Motor neuron (in vitro differentiated cells): Measurements from ENCODE around the gene ZNF598. TPM values are rescaled to one million over a fixed set of nuclear protein-coding genes. Genes with fewer than 3 reads are reported as not detected.
A peak's percentile ranks its signal among the peaks of the same experiment; 100 is the strongest.
"Not testable (repeated sequence)": the region's sequence is repeated elsewhere in the genome, so short reads cannot be mapped to it uniquely, and the experiment has no call there.

Experiments used
- ATAC-seq, 8 experiments: fragments of 200-7000 bp; cut with Tn5 transposase; replicated peaks in 6 of 8; 2 replicates each; pipeline ENCODE4 v1.8.0; 2021; ENCODE audit warnings: mild to moderate bottlenecking in 8 of 8, moderate library complexity in 8 of 8
- H3K27ac ChIP-seq, 2 donors: fragments of 250-450 bp; sonication (Bioruptor Pico); 2 replicates each; pipeline ENCODE4 v1.9.0; 2021; ENCODE audit warnings: antibody characterized with exemption in 2 of 2, mild to moderate bottlenecking in 2 of 2, moderate library complexity in 1 of 2
- H3K4me1 ChIP-seq, 2 donors: fragments of 250-450 bp; sonication (Bioruptor Pico); replicated peaks in 1 of 2; 2 replicates each; pipeline ENCODE4 v1.6.1; 2021; ENCODE audit warnings: antibody characterized with exemption in 2 of 2, mild to moderate bottlenecking in 2 of 2, moderate library complexity in 1 of 2
- H3K4me3 ChIP-seq, 5 donors: fragments of 250-450 bp; sonication (Bioruptor Pico); 2 replicates each; pipeline ENCODE4 v1.9.0; 2021; ENCODE audit warnings: antibody characterized with exemption in 5 of 5, mild to moderate bottlenecking in 5 of 5, moderate library complexity in 4 of 5
- WGBS, 10 experiments: fragments of 450-650 bp; shearing (Covaris generic); methylation state at CpG; one replicate each; pipeline ENCODE4 v1.0.0; 2022; 5-methylcytosine and 5-hydroxymethylcytosine counted together
- in situ Hi-C, 9 experiments: fragments of 400-800 bp; cut with MboI; loops; one replicate each; pipeline ENCODE4 v1.15.0; 2021; ENCODE audit warnings: low sequenced_read_pairs in 9 of 9, low pct_unique_long_range_greater_than_20kb in 2 of 9; ENCODE audit not compliant: unreplicated experiment in 9 of 9
- total RNA-seq, 8 experiments: library from RNA; unstranded; fragments of 300-600 nt; gene quantifications; 2 replicates each; pipeline versions ENCODE4 v1.2.3 to v1.2.4, GENCODE V29; 2022

ZNF598 gene
- total RNA-seq, 8 experiments from 2014 or later: 17.6 to 49.1 (median 27.6) TPM

- peak; percentile 70 to 83 (median 74) for ATAC-seq
- Histone ChIP-seq H3K4me1 (peaks cover 11 to 34% of the 10 kb centered on the region in 2 donors), H3K27ac (peak overlapping the region in 1 of 2 donors; percentile 57), H3K4me3 (peak overlapping the region; percentile 2 to 22 (median 9))
- 0 to 60% methylated on average over 1 of the region's 53 CpGs; no CpG with 5 or more reads in 8 of the 10 experiments for WGBS, 10 experiments
- in situ Hi-C loops: loop anchor here in 5 of 9 experiments (10.0 to 25.0 kb wide), 2 partner anchors 114 to 121 kb away; partner anchors contain the start of genes RAB26 (in 5 of the 5) and PKD1 (in 3 of the 5)
Observed at GRCh38 chr16:2023092-2024031, 13.7 kb upstream of the ZNF598 start.

- Histone ChIP-seq H3K4me1 (peaks cover 11 to 34% of the 10 kb centered on the region in 2 donors), H3K27ac (peak overlapping the region in 1 of 2 donors; percentile 57), H3K4me3 (peak overlapping the region in 4 of 5 donors; percentile 2 to 22 (median 13))
- peak in 7 of 8 experiments; percentile 18 to 48 (median 42) for ATAC-seq
- WGBS, 10 experiments: no CpG with 5 or more reads among the region's 14 CpGs
- in situ Hi-C loops: loop anchor here in 5 of 9 experiments (10.0 to 25.0 kb wide), 2 partner anchors 115 to 122 kb away; partner anchors contain the start of genes RAB26 (in 5 of the 5) and PKD1 (in 3 of the 5)
Observed at GRCh38 chr16:2022723-2023091, 13.1 kb upstream of the ZNF598 start.

GRCh38 chr16:2019921-2020831 is 10.6 kb upstream of the ZNF598 start:
- peak overlapping the region in 2 of 5 donors; percentile 10 to 19 for H3K4me3 ChIP-seq
- WGBS, 10 experiments: 0 to 3% (median 0%) methylated on average over 2 to 9 of the region's 96 CpGs; no CpG with 5 or more reads in 7 of the 10 experiments
- in situ Hi-C loops: loop anchor here in 5 of 9 experiments (10.0 to 25.0 kb wide), 2 partner anchors 117 to 125 kb away; partner anchors contain the start of genes RAB26 (in 5 of the 5) and PKD1 (in 3 of the 5)
- H3K27ac ChIP-seq: no peak overlapping the region
- peak in 5 of 8 experiments; percentile 12 to 25 (median 21) for ATAC-seq
- peaks cover 5 to 29% of the 10 kb centered on the region in 2 donors for H3K4me1 ChIP-seq

- Histone ChIP-seq H3K4me1 (peaks cover 5 to 29% of the 10 kb centered on the region in 2 donors), H3K27ac (no peak within 1 kb of the TSS), H3K4me3 (peak within 1 kb of the TSS in 2 of 5 donors; percentile 10 to 19)
- ATAC-seq: peak in 5 of 8 experiments; percentile 1 to 24 (median 20)
- WGBS, 10 experiments: 5% methylated on average over 12 of the region's 33 CpGs; no CpG with 5 or more reads in 9 of the 10 experiments
- in situ Hi-C loops: loop anchor here in 3 of 9 experiments (25.0 kb wide), 1 partner anchor 118 kb away; the partner anchor contains the start of genes PKD1 (in 3 of the 3) and RAB26 (in 3 of the 3)
Observed at GRCh38 chr16:2019518-2019920, 9.9 kb upstream of the ZNF598 start, which contains the start of gene NPW. TSS of gene NPW (plus strand) at chr16:2019785.

- Histone ChIP-seq H3K27ac (no peak overlapping the region), H3K4me3 (no peak overlapping the region), H3K4me1 (peaks cover 0 to 17% of the 10 kb centered on the region in 2 donors)
- in situ Hi-C loops: loop anchor here in 3 of 9 experiments (25.0 kb wide), 1 partner anchor 121 kb away; the partner anchor contains the start of genes PKD1 (in 3 of the 3) and RAB26 (in 3 of the 3)
- peak in 4 of 8 experiments; percentile 8 to 17 (median 10) for ATAC-seq
- 0 to 100% (median 22%) methylated on average over 1 to 7 of the region's 13 CpGs; no CpG with 5 or more reads in 4 of the 10 experiments for WGBS, 10 experiments
Observed at GRCh38 chr16:2016407-2016922, 6.8 kb upstream of the ZNF598 start.

GRCh38 chr16:2015947-2016208 is 6.3 kb upstream of the ZNF598 start:
- ATAC-seq: peak in 1 of 8 experiments; percentile 4
- in situ Hi-C loops: loop anchor here in 3 of 9 experiments (25.0 kb wide), 1 partner anchor 121 kb away; the partner anchor contains the start of genes PKD1 (in 3 of the 3) and RAB26 (in 3 of the 3)
- H3K4me3 ChIP-seq: no peak overlapping the region
- H3K27ac ChIP-seq: no peak overlapping the region
- WGBS, 10 experiments: 40 to 100% (median 86%) methylated on average over 1 to 6 of the region's 7 CpGs; no CpG with 5 or more reads in 4 of the 10 experiments
- H3K4me1 ChIP-seq: peaks cover 0 to 15% of the 10 kb centered on the region in 2 donors

- 11 to 100% (median 84%) methylated on average over 2 to 16 of the region's 24 CpGs; no CpG with 5 or more reads in 1 of the 10 experiments for WGBS, 10 experiments
- peak in 3 of 8 experiments; percentile 90 to 96 (median 93) for ATAC-seq
- Histone ChIP-seq H3K4me3 (no peak overlapping the region), H3K4me1 (peaks cover 5 to 15% of the 10 kb centered on the region in 2 donors), H3K27ac (no peak overlapping the region)
- in situ Hi-C loops: loop anchor here in 3 of 9 experiments (25.0 kb wide), 1 partner anchor 122 kb away; the partner anchor contains the start of genes PKD1 (in 3 of the 3) and RAB26 (in 3 of the 3)
Observed at GRCh38 chr16:2015117-2015946, 5.7 kb upstream of the ZNF598 start.

- Histone ChIP-seq H3K27ac (no peak overlapping the region), H3K4me1 (peaks cover 9 to 10% of the 10 kb centered on the region in 2 donors), H3K4me3 (no peak overlapping the region)
- whole genome bisulfite sequencing, 10 experiments: 20 to 98% (median 81%) methylated on average over 1 to 8 of the region's 15 CpGs; no CpG with 5 or more reads in 3 of the 10 experiments
- in situ Hi-C loops: loop anchor here in 3 of 9 experiments (25.0 kb wide), 1 partner anchor 124 kb away; the partner anchor contains the start of genes PKD1 (in 3 of the 3) and RAB26 (in 3 of the 3)
- ATAC-seq: no peak
Observed at GRCh38 chr16:2013527-2013926, 3.9 kb upstream of the ZNF598 start.

- WGBS, 10 experiments: 71 to 100% (median 84%) methylated on average over 3 to 6 of the region's 9 CpGs
- H3K4me3 ChIP-seq, H3K27ac ChIP-seq, ATAC-seq: not testable (repeated sequence)
- H3K4me1 ChIP-seq: peaks cover 23 to 27% of the 10 kb centered on the region in 2 donors
- in situ Hi-C loops: loop anchor here in 3 of 9 experiments (25.0 kb wide), 1 partner anchor 126 kb away; the partner anchor contains the start of genes PKD1 (in 3 of the 3) and RAB26 (in 3 of the 3)
Observed at GRCh38 chr16:2011726-2012125, 2.1 kb upstream of the ZNF598 start.

- in situ Hi-C loops: loop anchor here in 3 of 9 experiments (25.0 kb wide), 1 partner anchor 128 kb away; the partner anchor contains the start of genes PKD1 (in 3 of the 3) and RAB26 (in 3 of the 3)
Observed at GRCh38 chr16:2009164-2009711, 383 bp downstream of the ZNF598 start.

More at GRCh38 chr16:2009164-2009711, 383 bp downstream of the ZNF598 start:
- Histone ChIP-seq H3K4me1 (peaks cover 39 to 46% of the 10 kb centered on the region in 2 donors), H3K27ac (peak overlapping the region; percentile 94 to 98), H3K4me3 (peak overlapping the region; percentile 82 to 100 (median 98))
- peak in 3 of 8 experiments; percentile 28 to 42 (median 37) for ATAC-seq
- 0% methylated on average over 1 of the region's 55 CpGs; no CpG with 5 or more reads in 9 of the 10 experiments for WGBS, 10 experiments
